Mammary epithelial cell (primary cell): Measurements from ENCODE around the gene TRIM8.

Experiments
- EZH2 ChIP-seq: IDR thresholded peaks from 2 replicates; pipeline ENCODE4 v1.6.1; 2012; ENCODE audit warnings: low read length, inconsistent platforms, borderline replicate concordance
- TF ChIP-seq, protein P1 (sequence below), 2 donors: IDR thresholded peaks in 1 of 2; conservative IDR thresholded peaks in 1 of 2; 2 replicates each; pipeline ENCODE4 v1.5.1; 2011 to 2012; ENCODE audit warnings: inconsistent platforms in 2 of 2, low read length in 2 of 2, mild to moderate bottlenecking in 2 of 2, control low read depth in 1 of 2, low read depth in 1 of 2; ENCODE audit not compliant: insufficient read depth in 1 of 2; ENCODE audit errors: extremely low read depth in 1 of 2

DNA sequence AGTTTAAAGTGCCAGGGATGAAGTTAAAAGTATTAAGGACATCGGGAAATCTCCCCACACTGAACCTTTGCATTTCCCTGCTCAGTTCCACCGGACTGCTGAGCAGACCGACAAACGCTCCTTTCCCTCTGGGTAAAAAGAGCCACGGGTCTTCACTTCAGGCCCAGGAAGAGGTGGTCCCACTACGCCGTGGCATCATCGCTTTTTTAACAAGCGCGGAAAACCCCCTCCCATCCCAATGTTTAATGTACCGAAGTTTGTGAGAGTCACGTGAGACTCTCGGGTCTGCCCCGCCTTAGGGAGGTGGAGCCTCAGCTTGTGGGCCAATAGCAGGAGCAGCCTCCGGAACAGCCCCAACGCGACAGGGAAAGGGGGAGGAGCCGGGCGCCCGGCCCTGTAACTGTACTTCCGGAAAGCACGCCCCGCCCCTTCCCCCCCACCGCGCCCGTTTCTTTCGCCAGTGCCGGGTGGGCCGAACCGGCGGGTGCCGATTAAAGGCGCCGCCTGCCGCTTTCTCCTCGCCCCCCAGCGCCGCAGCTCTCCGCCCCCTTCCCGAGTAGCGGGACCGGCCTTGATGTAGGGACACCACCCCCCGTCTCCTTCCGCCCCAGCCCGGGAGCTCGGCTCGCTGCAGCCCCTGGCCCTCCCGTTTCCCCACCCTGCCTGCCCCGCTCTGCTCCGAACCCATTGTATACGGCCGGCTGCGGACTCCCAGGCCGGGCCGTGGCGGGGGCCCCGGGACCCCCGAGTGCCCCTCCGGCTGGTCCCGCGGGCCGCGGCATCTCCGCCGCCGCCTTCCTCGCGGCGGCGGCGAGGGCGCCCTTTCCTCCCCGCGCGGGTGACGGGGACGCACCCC lies 2.2 kb upstream of the TRIM8 start:
- TF ChIP-seq, protein P1, sequence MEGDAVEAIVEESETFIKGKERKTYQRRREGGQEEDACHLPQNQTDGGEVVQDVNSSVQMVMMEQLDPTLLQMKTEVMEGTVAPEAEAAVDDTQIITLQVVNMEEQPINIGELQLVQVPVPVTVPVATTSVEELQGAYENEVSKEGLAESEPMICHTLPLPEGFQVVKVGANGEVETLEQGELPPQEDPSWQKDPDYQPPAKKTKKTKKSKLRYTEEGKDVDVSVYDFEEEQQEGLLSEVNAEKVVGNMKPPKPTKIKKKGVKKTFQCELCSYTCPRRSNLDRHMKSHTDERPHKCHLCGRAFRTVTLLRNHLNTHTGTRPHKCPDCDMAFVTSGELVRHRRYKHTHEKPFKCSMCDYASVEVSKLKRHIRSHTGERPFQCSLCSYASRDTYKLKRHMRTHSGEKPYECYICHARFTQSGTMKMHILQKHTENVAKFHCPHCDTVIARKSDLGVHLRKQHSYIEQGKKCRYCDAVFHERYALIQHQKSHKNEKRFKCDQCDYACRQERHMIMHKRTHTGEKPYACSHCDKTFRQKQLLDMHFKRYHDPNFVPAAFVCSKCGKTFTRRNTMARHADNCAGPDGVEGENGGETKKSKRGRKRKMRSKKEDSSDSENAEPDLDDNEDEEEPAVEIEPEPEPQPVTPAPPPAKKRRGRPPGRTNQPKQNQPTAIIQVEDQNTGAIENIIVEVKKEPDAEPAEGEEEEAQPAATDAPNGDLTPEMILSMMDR (conservative IDR thresholded peaks at IDR 0.05 in 1 of 2, IDR thresholded peaks at IDR 0.05 in 1 of 2; ENCODE audit: extremely low read depth in 1 of 2, insufficient read depth in 1 of 2, low read depth in 1 of 2, low read length in 2 of 2): no peak
- no peak for TF ChIP-seq EZH2
